Activated CD4-positive, CD25-positive, alpha-beta regulatory T cell (primary cell): ENCODE results near the gene SLC49A3.
A peak's percentile ranks its signal among the peaks of the same experiment; 100 is the strongest.
"Not testable (repeated sequence)": the region's sequence is repeated elsewhere in the genome, so short reads cannot be mapped to it uniquely, and the experiment has no call there.

Experiments used
- DNase-seq, 4 experiments: peaks; one replicate each; lab custom pipeline; 2025; lab: John Stamatoyannopoulos, UW

SLC49A3 gene

DNA sequence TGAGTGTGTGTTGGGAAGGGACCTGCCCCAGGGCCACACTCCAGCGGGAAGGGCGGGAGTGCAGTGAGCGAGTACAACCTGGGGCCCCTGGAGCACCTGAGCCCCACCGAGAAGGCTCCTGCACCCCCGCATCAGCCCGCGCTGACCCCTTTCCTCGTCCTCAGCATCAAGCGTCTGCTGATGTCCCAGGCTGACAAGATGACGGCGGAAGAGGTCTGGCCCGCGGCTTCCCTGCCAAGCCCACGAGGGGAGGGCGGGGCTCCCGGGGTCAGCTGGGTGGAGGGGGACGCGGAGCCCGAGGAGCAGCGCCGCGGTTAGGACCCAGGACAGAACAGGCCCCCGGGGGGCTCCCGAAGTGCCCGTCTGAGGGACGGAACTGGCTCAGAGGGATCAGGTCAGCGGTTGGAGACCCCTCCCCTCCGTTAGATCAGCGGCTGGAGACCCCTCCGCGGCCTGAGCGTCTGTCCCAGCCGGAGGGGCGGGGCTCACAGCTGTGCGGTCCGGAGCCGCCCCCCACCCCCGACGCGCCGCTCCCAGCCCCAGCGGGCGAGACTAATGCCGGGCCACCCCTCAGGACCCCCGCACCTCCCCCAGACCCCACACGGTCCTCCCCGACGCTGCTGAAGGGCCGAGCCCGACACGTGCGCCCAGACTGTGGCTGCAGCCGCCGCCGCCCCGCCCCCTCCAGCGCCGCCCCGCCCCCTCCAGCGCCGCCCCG lies 7.9 kb downstream of the SLC49A3 start:
- DNase-seq: peak in 1 of 4 experiments; percentile 34

DNA sequence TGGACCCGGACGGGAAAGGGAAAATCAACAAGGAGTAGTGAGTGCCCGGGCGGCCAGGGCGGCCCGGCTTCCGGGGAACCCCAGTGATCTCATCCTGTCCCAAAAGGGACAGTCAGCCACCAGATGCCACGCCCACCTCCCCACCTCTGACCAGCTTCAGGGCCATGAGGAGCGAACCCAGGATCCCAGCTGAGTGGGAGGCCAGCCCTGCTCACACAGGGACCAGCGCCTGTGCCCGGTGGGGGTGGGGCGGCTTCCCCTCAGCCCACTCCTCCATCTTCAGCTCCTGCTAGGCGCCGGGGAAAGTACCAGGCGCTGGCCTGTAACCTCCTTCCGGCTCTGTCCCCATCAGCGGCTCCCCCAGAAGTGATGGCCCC lies 8.4 kb downstream of the SLC49A3 start:
- DNase-seq: no peak

DNA sequence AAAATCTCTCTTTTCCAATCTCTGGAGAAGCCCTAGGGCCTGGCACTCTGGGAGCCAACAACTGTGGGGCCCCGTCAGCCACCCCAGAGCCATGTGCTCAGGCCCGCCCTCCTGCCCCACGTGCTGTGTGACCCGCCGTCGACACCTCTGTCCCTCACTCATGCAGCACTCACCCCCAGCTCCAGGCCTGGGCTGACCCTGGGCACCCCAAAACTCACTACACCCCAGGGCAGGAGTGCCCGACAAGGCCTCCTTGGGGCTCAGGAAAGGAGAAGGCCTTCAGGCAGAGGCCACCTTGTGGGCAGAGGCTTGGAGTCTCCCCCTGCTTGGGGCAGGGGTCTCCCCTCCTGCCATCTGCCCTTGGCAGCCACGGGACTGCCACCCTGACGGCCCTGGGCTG lies 8.9 kb downstream of the SLC49A3 start:
- DNase-seq: no peak

DNA sequence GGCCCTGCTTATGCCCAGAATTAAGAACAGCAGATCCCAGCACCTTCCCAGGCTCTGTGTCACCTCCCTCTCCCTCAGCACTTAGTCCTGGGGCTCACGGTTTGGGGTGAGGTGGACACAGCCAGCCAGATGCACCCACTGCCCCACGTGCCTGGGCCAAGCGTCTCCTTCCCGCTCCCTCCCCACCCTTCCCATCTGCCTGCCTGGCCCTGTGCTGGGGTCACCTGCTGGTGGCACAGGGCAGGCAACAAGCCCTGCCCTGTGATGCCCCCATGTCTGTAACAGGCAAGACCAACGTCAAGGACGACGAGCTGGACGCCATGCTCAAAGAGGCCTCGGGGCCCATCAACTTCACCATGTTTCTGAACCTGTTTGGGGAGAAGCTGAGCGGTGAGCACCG lies 9.3 kb downstream of the SLC49A3 start:
- DNase-seq: no peak

DNA sequence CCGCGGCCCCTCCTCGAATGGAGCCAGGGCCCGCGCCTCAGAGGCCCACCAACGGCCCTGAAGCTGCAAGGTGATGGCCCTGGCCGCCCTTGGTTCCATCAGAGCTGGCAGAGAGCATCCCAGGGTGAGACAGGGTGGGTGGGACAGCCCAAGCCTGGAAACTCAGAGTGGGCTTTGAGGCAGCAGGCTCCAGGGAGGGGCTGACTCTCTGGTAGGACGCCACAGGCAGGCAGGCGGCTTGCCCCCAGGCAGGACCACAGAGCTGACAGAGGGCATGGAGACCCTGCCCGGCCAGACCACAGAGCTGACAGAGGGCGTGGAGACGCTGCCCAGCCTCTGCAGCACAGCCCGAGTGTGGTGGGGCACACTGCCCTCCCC lies 9.9 kb downstream of the SLC49A3 start:
- DNase-seq: no peak

DNA sequence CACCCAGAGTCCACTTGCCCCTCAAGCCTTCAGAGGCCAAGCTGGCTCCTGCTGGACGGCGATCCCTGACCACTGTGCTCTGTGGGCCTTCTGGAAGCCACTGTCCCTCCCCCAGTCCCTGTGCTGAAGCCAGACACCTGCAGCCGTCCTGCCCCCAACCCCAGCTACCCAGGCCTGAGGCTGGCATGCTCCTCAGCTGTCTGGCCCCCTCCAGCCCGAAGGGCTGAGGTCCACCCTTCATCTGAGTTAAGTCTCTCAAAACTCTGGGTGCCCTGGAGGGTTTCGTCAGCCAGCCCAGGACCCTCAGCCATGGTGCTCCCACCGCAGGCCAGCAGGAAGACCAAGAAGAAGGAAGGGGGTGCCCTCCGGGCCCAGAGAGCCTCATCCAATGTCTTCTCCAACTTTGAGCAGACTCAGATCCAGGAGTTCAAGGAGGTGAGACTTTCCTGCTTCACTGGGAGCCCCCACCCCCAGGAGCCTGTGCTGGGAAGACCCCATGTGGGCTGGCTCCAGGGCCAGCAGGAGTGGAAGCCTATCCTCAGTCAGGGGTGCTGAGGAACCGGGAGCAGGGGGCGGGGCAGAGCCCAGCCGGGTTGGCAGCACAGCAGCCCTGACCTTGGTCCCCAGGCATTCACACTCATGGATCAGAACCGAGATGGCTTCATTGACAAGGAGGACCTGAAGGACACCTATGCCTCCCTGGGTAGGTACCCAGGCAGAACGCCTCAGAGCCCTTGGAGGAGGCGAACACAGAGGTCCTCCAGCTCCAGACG lies 10.4 kb downstream of the SLC49A3 start:
- no peak for DNase-seq

DNA sequence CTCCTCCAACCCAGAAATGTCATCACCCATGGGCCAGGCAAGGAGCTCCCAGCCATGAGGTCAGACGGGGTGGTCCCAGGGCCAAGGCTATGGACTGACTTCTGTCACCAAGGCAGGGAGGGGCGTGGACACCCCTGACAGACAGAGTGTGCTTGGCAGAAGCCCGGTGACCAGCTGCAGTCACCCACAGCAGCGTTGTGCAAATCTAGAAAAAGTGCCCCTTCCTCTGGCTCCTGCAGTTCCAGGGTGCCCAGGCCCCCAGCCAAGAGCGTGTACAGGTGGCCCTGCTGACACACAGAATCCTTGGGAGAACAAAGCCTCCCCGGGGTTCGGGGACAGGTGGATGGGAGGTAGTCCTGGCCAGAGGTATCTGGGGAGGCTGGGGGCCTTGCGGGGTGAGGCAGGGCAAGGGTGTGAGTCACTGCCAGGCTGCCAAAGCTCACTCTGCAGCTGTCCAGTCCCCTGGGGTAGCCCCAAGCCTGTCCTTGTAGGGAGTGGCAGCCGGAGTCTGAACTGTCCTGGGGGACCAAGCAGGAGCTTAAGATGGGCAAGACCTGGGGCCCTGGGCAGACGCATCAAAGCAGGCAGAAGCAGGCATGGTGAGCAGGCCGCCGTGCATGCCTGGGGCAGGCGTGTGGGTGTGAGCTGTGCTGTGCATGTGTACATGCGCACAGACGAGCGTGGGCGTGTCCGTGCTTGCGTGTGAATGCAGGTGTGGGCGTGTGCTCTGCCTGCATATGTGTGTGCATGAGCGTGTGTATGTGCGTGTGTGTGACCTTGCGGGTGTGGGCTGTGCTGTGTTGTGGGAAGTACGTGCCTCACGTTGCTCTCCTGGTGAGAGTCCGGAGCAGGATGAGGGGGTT lies 11.3 kb downstream of the SLC49A3 start:
- DNase-seq: no peak

DNA sequence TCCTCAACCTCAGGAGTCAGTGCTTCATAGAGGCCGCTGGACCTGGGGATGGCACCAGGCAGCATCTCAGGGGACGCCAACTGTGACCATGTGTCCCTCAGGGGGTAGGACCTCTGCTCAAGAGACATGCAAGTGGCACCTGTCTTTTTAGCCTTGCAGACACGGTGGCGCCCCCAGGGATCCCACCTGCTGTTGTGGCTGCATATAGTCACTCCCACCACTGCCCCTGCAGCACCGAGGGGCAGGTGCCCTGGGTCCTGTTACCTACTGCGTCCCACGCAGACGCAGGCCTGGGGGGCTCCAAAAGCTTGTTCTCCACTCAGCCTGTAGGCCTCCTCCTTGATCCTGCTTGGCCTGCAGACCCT lies 12.1 kb downstream of the SLC49A3 start:
- DNase-seq: no peak

DNA sequence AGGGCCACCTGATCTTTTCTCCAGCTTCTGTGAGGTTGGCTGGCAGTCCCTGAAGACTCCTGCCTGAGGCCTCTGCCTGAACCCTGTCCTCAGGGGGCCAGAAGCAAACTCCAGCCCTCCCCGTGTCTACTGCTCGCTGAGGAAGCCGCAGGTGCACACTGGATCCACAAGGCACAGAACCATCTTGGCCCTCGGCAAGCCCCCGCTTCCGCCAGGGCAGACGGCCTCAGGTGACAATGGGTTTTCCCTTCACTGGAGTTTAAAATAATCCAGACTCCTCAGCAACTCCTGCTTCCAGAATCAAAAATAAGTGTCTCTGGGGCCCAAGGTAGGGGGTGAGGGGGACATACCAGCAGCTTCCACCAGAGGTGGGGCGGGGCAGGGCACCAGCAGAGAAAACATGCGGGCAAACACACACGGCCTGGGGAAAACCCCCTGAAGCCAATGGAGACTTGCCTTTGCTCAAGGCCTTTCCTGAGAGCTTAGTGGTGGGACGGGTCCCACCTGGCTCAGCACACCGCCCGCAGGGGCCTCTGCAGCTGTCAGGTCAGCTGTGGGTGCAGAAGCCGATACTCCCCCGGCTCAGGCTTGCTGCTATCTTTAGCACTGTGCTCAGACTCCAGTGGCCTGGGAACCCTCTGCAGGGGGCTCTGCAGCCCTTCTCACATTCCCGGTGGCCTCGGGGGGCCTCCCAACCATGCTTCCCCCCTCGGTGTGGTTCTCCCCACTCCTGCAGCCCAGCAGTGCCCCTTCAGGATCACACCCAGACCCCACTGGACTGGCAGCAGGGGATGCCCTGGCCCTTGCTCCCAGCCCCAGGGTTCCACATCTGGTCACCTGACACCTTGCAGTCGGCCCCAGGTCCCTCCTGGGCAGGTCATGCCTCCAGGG lies 12.7 kb downstream of the SLC49A3 start:
- DNase-seq: no peak

DNA sequence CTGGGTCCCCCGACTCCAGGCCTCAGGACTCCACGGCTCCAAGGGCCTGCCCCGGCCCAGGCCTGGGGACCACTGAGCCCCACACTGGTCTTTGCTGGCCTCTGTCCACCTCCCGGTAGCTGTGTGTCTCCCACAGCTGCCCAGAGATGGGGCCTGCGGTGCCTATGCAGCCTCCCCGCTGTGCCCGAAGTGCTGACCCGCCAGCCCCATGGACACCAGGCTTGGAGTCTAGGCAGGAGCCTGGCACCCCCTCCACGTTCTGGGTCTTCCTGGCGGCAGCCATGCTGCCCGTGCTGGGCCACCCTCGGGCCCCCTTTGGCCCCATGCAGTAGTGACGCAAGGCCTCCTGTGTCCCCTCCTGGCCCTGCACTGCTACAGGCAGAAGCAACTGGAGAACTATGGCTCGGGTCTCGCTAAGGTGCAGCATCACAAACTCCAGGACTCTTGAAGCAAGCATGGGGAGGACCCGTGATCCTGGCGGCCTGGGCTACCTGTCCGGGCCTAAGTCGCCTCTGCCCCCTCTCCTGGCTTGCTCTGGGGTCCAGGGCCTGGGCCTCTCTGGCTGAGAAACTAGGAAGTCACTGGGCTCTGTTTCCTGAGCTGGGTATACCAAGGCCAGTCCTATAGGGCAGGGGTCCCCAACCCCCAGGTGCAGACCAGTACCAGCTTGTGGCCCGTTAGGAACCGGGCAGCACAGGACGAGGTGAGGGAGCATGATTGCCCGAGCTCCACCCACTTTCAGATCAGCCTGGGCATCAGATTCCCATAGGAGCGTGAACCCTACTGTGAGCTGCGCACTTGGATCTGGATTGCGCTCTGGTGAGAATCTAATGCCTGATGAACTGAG lies 13.7 kb downstream of the SLC49A3 start:
- DNase-seq: no peak

DNA sequence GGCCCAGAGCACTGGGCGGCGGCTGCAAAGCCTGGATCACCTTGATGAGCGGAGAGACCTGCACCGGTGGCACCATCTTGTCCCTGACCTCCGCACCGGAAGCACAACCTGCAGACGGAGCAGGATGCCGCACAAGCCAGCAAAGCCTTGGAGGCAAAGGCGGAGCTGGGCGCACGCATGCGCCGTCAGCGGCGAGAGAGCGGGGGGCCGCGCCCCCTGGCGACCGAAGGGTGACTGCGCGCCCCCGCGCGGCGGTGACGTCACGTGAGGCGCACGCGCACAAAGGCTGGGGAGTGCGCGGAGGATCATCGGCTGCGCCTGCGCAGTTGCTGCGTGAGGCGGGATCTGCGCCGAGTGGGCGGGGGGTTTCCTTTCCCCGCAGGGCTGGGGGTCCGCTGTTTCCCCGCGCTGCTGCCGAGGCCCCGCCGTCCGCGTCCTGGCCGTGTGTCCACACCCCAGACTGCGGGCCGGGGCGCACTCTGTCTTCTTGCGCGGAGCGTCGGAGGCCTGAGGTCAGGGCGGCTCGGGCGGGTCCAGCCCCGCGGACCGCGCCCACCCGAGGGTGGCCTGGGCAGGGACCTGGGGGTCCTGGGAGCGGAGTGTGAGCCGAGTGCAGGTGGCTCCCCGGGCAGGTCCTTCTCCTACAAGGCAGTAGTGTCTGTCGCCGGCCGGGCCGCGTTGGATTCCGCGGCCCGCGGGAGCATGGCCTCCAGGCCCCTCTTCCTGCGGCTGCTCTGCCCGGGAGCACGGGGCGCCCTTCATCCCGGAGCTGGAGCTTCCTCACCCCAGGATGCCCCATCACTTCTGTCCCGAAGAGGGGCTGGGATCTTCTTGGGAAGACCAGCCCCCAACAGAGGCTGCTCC lies 14.5 kb downstream of the SLC49A3 start, which contains the start of the genes ATP5ME and MYL5:
Gene ATP5ME (minus strand): TSS at position 105 of the 864 bp plus-strand sequence. CDS start 29 bp downstream, at position 76.
Gene MYL5 (plus strand): TSS at position 371 of the 864 bp plus-strand sequence. CDS start 3,485 bp downstream, outside the sequence.
- DNase-seq: peak; percentile 93 to 97 (median 96)

DNA sequence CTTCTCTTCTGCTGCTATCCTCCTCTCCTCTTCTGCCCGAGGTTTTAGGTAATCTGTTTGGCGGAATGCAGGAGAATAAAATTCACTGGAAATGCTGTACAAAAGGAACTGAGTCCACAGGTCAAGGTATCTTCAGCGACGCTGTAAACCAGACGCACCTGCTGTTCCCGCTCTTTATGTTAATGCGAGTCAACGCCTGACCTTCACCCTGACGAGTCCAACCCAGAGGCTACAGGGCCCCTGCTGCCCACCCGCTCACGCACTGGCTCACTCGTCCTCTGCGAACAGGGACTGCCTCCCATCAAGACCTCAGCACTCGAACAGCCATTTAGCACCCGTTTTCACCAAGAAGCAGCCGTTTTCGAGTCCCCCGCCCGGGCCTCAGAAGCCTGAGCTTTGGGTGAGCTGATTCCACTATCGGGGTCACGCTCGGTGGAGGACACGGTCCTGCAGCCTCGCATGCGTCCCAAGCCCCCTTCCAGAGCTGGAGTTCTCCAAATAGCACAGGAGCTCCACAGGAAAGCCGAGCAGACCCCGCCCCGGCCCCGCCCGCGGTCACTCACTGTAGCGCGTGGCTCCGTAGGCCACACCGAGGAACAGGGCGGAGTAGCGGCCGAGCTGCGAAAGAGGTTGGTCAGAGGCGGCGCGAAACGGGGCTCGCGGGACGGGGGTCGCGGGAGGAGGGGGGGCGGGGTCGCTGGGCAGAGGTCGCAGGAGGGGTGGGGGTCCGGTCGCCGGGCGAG lies 15.4 kb downstream of the SLC49A3 start:
- no peak for DNase-seq

DNA sequence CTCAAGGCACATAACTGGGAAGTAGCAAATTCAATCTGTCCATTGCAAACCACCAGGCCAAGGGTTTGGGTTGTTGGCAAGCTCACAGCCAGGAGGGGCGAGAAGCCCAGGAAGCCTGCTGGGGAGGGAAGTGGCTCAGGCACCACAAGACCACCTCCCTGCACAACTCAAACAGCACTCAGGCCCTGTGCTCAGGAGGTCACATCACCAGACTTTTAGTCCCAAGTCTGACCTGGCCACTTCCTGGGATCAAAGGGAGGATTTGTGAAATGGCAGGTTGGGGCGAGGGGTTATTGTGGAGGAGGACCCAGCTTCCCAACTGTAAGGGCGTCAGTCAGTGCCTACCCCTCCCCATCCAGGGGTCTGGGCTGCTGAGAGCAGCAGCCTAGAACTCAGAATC lies 17.2 kb downstream of the SLC49A3 start:
- DNase-seq: no peak

DNA sequence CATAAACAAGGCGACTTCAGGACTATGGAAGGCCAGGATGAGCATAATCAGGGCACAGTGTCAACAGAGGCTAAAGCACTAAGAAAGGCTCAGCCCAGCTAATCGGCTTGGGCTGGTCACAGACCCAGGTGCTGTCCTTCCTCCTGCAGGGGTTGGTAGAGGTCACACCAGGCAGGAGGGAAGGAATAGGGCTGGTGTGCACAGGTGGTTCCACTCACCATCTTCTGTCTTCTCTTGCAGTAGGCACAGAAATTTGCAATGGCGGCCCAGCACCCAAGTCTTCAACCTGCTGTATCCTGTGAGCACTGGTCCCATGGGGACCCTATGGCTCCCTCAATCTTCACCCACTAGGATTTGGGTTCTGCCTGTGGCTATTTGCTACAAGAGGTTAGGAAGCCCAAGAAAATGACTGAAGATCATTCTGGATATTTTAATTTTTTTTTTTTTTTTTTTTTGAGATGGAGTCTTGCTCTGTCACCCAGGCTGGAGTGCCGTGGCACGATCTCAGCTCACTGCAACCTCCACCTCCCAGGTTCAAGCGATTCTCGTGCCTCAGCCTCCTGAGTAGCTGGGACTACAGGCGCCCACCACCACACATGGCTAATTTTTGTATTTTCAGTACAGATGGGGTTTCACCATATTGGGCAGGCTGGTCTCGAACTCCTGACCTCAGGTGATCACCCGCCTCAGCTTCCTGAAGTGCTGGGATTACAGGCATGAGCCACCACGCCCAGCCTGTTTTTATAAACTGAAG lies 19.0 kb downstream of the SLC49A3 start:
- DNase-seq: not testable (repeated sequence)

DNA sequence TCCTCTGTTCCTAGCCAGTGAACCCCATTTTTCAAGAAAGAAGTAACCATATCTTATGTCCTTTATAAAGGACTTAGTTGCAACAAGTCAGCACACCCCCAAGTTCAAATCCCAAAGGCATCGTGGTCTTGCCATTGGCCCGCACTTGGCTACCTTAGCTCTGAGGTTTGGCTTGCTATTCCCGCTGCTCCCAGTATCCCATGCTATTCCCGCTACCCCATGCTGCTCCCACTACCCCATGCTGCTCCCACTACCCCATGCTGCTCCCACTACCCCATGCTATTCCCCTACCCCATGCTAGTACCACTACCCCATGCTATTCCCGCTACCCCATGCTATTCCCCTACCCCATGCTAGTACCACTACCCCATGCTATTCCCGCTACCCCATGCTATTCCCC lies 20.7 kb downstream of the SLC49A3 start:
- not testable (repeated sequence) for DNase-seq

DNA sequence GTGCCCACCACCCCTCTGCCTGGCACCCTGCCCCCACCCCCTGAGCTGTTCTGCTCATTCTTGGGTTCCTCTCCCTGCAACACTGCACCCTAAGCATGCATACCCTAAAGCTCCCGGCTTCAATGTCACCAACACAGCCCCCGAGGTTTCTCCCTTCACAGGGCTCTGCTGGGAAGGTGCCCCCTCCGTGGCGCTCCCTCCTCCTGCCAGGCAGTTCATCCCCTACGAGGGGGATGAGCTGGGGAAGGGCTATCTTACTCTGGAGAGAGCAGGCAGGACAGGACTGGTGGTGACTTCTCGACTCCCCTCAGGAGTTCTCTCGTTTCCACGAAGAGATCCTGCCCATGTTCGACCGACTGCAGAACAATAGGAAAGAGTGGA lies 21.4 kb downstream of the SLC49A3 start:
- DNase-seq: no peak

DNA sequence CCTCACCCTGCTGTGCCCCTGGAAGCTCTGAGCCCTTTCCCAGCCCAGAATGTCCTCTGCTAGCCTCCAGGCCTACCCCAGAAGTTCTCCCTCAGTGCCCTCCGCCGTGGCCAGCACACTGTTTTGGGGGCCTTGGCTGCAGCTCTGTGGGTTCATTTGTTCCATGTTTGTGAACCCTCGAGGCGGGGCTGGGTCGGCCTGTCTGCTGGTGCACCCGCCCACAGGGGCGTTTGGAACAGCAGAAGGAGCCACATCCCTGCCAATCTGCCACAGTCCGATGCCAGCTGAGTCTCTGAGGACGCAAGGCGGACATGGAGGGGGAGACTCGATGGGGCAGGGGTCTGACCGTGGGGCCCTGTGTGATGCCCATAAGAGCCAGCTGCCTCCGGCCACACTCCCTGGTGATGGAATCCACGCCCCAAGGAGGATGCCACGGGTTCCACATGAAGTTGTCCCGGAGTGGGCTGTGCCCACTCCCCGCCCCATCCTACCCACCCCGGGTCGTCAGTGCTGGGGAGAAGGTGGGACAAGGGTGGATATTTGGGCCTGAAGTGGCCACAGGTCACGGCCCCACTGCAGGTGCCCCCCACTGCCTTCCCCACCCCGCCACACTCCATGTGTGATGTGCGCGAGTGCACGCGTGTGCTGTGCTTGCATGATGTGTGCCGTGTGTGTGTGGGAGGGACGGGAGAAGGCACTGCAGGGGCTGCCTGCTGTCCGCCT lies 22.0 kb downstream of the SLC49A3 start:
- no peak for DNase-seq
